GM12891 (cell line): ENCODE results near the gene PPP2R2D.

Source experiments
- PAX5 ChIP-seq: IDR thresholded peaks from 2 replicates; pipeline ENCODE4 v1.6.1; 2011; ENCODE audit warnings: low read length, moderate library complexity, mild to moderate bottlenecking; ENCODE audit not compliant: insufficient read depth, severe bottlenecking
- POLR2A ChIP-seq: IDR thresholded peaks from 2 replicates; pipeline ENCODE4 v1.6.1; 2011; ENCODE audit warnings: low read depth, low read length, control low read depth
- POLR2AphosphoS5 ChIP-seq: IDR thresholded peaks from 2 replicates; pipeline ENCODE4 v1.6.1; 2011; ENCODE audit warnings: low read depth, low read length, control low read depth
- SPI1 ChIP-seq: IDR thresholded peaks from 2 replicates; pipeline ENCODE4 v1.6.1; 2011; ENCODE audit warnings: low read depth, low read length, control low read depth
- TAF1 ChIP-seq: IDR thresholded peaks from 2 replicates; pipeline ENCODE4 v1.6.1; 2011; ENCODE audit warnings: low read depth, low read length, control low read depth

- no peak for TF ChIP-seq POLR2AphosphoS5
- TF ChIP-seq POLR2A, result no peak
- TF ChIP-seq TAF1, result no peak
- TF ChIP-seq SPI1, result no peak
- no peak for TF ChIP-seq PAX5
Observed at GRCh38 chr10:132001238-132001972, 100.6 kb downstream of the PPP2R2D start.
